ENCODE measurements around the gene CAMK2D.

The CAMK2D gene

GRCh38 chr4:113757486-113757885 lies 4.1 kb downstream of the CAMK2D start:
- H3K27ac ChIP-seq = no peak overlapping the region
- no peak for TF ChIP-seq CTCF (conservative IDR thresholded peaks at IDR 0.05)

GRCh38 chr4:113756005-113756410 lies 5.5 kb downstream of the CAMK2D start:
- no peak overlapping the region for H3K27ac ChIP-seq
- TF ChIP-seq CTCF (conservative IDR thresholded peaks at IDR 0.05) = no peak

- TF ChIP-seq CTCF (conservative IDR thresholded peaks at IDR 0.05) = no peak
- no peak overlapping the region for H3K27ac ChIP-seq
These were observed 10.8 kb downstream of the CAMK2D start for GRCh38 chr4:113750734-113751133.

- no peak overlapping the region for H3K27ac ChIP-seq
- TF ChIP-seq CTCF (conservative IDR thresholded peaks at IDR 0.05) = no peak
These were observed 11.2 kb downstream of the CAMK2D start for GRCh38 chr4:113750296-113750695.

- H3K27ac ChIP-seq = no peak overlapping the region
- TF ChIP-seq CTCF (conservative IDR thresholded peaks at IDR 0.05) = no peak
These were observed 12.4 kb downstream of the CAMK2D start for GRCh38 chr4:113749178-113749577.

- no peak for TF ChIP-seq CTCF (conservative IDR thresholded peaks at IDR 0.05)
- no peak overlapping the region for H3K27ac ChIP-seq
These were observed 13.6 kb downstream of the CAMK2D start for GRCh38 chr4:113747949-113748348.

GRCh38 chr4:113745711-113746110 lies 15.8 kb downstream of the CAMK2D start:
- no peak for TF ChIP-seq CTCF (conservative IDR thresholded peaks at IDR 0.05)
- H3K27ac ChIP-seq = no peak overlapping the region

All from VCaP (cell line).